ENCODE results near the gene TPSG1. TPM values are rescaled to one million over a fixed set of nuclear protein-coding genes. Genes with fewer than 3 reads are reported as not detected.

TPSG1 gene
- total RNA-seq, 8 experiments from 2014 or later, result 0.11 to 1.1 (median 0.52) TPM; not detected in 5

- 80% methylated on average over 2 of the region's 8 CpGs; no CpG with 5 or more reads in 9 of the 10 experiments for WGBS, 10 experiments
- in situ Hi-C loops (cut with MboI; ENCODE audit: low pct_unique_long_range_greater_than_20kb in 2 of 9, low sequenced_read_pairs in 9 of 9, unreplicated experiment in 9 of 9), result no loop called here
- no peak for ATAC-seq (replicated peaks in 6 of 8)
Measured at GRCh38 chr16:1213231-1213630, 11.8 kb downstream of the TPSG1 start.

GRCh38 chr16:1212616-1213194 is 12.4 kb downstream of the TPSG1 start:
- no peak for ATAC-seq (replicated peaks in 6 of 8)
- Histone ChIP-seq H3K27ac (no peak overlapping the region), H3K4me1 (replicated peaks in 1 of 2) (no peaks in the 10 kb centered on the region), H3K4me3 (no peak overlapping the region)
- in situ Hi-C loops (cut with MboI; ENCODE audit: low pct_unique_long_range_greater_than_20kb in 2 of 9, low sequenced_read_pairs in 9 of 9, unreplicated experiment in 9 of 9), result no loop called here
- WGBS, 10 experiments, result 67 to 86% methylated on average over 1 to 9 of the region's 40 CpGs; no CpG with 5 or more reads in 8 of the 10 experiments

More at GRCh38 chr16:1213231-1213630, 11.8 kb downstream of the TPSG1 start:
- H3K4me1 ChIP-seq (replicated peaks in 1 of 2), result no peaks in the 10 kb centered on the region
- no peak overlapping the region for H3K27ac ChIP-seq
- no peak overlapping the region for H3K4me3 ChIP-seq

DNA sequence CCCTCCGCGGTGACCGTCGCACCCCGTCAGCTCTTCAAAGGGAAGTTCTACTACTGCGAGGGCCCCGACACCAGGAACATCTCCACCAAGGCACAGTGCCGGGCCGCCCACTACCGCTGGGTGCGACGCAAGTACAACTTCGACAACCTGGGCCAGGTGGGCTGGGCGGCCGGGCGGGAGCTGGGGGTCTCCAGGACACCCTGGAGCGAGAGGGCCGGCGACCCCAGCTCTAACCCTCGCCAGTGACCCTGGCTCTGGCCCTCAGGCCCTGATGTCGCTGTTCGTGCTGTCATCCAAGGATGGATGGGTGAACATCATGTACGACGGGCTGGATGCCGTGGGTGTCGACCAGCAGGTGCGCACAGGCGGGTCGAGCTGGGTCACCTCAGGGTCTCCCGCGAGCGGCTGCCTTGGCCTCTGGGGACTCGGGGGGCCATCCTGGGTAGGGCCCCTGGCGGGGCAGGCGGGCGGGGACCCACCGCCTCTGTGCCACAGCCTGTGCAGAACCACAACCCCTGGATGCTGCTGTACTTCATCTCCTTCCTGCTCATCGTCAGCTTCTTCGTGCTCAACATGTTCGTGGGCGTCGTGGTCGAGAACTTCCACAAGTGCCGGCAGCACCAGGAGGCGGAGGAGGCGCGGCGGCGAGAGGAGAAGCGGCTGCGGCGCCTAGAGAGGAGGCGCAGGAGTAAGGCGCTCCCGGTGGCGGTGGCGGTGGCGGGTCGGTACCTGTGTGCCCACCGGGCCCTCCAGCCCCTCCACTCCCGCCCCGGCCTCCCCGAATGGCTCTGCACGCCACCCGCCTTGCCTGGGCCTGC is 13.4 kb downstream of the TPSG1 start:
- in situ Hi-C loops (cut with MboI; ENCODE audit: low pct_unique_long_range_greater_than_20kb in 2 of 9, low sequenced_read_pairs in 9 of 9, unreplicated experiment in 9 of 9), result no loop called here
- Histone ChIP-seq H3K4me1 (replicated peaks in 1 of 2) (no peaks in the 10 kb centered on the region), H3K4me3 (no peak overlapping the region), H3K27ac (no peak overlapping the region)
- WGBS, 10 experiments, result 95 to 100% methylated on average over 3 to 4 of the region's 65 CpGs; no CpG with 5 or more reads in 8 of the 10 experiments
- ATAC-seq (replicated peaks in 6 of 8), result no peak

DNA sequence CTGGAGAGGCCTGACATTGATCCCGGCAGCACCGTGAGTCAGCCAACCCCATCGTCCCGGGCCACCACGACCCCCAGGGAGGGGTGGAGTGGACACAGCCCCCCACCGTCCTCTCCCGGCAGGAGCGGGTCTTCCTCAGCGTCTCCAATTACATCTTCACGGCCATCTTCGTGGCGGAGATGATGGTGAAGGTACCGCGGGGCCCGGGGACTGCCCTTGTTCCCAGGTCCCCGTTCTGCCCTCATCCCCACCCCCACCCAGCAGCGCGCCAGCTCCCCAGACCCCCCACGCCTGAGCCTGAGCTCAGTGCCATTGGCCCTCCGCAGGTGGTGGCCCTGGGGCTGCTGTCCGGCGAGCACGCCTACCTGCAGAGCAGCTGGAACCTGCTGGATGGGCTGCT is 14.6 kb downstream of the TPSG1 start:
- no CpG with 5 or more reads among the region's 23 CpGs for WGBS, 10 experiments
- in situ Hi-C loops (cut with MboI; ENCODE audit: low pct_unique_long_range_greater_than_20kb in 2 of 9, low sequenced_read_pairs in 9 of 9, unreplicated experiment in 9 of 9), result no loop called here
- no peak overlapping the region for H3K27ac ChIP-seq
- no peaks in the 10 kb centered on the region for H3K4me1 ChIP-seq (replicated peaks in 1 of 2)
- H3K4me3 ChIP-seq, result no peak overlapping the region
- ATAC-seq (replicated peaks in 6 of 8), result no peak

GRCh38 chr16:1209081-1209480 is 16.0 kb downstream of the TPSG1 start:
- 93 to 96% methylated on average over 3 to 5 of the region's 43 CpGs; no CpG with 5 or more reads in 8 of the 10 experiments for WGBS, 10 experiments
- in situ Hi-C loops (cut with MboI; ENCODE audit: low pct_unique_long_range_greater_than_20kb in 2 of 9, low sequenced_read_pairs in 9 of 9, unreplicated experiment in 9 of 9), result no loop called here

DNA sequence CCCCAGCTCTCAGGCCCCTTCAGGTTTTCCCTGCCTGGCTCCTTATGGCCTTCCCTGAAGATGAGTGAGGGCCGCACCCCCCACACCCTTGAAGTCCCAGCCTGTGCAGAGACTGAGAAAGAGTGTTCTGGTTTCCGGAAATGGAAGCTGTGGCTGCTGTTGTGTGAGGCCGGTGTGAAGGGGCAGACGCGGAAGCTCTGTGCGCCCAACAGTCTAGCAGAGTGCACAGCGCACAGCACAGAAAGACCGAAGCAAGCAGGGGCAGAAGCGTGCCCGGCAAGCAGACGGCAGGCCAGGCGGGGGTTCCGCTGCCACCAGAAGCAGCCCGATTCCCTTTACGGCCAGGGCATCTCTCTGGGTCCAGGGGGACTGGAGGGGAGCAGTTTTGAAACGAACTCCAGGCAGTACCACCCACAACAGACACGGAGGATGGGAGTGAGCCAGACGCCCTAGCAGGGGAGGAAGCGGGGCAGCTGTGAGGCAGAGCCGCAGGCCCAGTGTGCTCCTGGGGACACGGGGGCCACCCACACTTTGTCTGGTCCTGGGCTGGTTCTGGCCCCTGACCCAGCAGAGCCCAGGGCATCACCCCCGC is 16.7 kb downstream of the TPSG1 start:
- H3K4me1 ChIP-seq (replicated peaks in 1 of 2), result no peaks in the 10 kb centered on the region
- no peak for ATAC-seq (replicated peaks in 6 of 8)
- 20 to 100% (median 87%) methylated on average over 1 to 9 of the region's 22 CpGs; no CpG with 5 or more reads in 5 of the 10 experiments for WGBS, 10 experiments
- H3K4me3 ChIP-seq, result no peak overlapping the region
- no peak overlapping the region for H3K27ac ChIP-seq
- in situ Hi-C loops (cut with MboI; ENCODE audit: low pct_unique_long_range_greater_than_20kb in 2 of 9, low sequenced_read_pairs in 9 of 9, unreplicated experiment in 9 of 9), result no loop called here

More at GRCh38 chr16:1209081-1209480, 16.0 kb downstream of the TPSG1 start:
- Histone ChIP-seq H3K4me3 (no peak overlapping the region), H3K27ac (no peak overlapping the region), H3K4me1 (replicated peaks in 1 of 2) (no peaks in the 10 kb centered on the region)
- ATAC-seq (replicated peaks in 6 of 8), result no peak

GRCh38 chr16:1206786-1207185 is 18.3 kb downstream of the TPSG1 start:
- Histone ChIP-seq H3K4me3 (no peak overlapping the region), H3K4me1 (replicated peaks in 1 of 2) (no peaks in the 10 kb centered on the region), H3K27ac (no peak overlapping the region)
- in situ Hi-C loops (cut with MboI; ENCODE audit: low pct_unique_long_range_greater_than_20kb in 2 of 9, low sequenced_read_pairs in 9 of 9, unreplicated experiment in 9 of 9), result no loop called here
- no peak for ATAC-seq (replicated peaks in 6 of 8)
- no CpG with 5 or more reads among the region's 16 CpGs for WGBS, 10 experiments

DNA sequence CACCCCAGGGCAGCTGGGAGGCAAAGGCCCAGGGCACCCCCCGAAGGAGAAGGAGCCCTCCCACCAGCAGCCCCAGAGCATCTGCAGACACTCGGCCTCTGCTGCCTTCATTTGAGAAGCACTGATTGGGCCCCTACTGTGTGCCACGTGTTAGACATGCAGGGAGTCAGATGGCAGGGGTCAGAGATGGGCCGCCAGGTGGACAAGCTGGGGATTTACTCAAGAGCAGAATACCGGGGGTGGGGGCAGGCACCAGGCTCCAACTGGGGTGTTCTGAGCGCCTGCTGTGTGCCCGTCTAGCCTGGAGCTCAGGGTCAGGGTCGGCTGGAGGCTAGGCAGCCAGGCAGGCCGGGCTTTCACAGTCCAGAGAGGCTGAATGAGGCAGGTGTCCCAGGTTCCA is 18.7 kb downstream of the TPSG1 start:
- H3K4me3 ChIP-seq, result no peak overlapping the region
- no peak overlapping the region for H3K27ac ChIP-seq
- no CpG with 5 or more reads among the region's 9 CpGs for WGBS, 10 experiments
- in situ Hi-C loops (cut with MboI; ENCODE audit: low pct_unique_long_range_greater_than_20kb in 2 of 9, low sequenced_read_pairs in 9 of 9, unreplicated experiment in 9 of 9), result no loop called here
- ATAC-seq (replicated peaks in 6 of 8), result no peak
- no peaks in the 10 kb centered on the region for H3K4me1 ChIP-seq (replicated peaks in 1 of 2)

DNA sequence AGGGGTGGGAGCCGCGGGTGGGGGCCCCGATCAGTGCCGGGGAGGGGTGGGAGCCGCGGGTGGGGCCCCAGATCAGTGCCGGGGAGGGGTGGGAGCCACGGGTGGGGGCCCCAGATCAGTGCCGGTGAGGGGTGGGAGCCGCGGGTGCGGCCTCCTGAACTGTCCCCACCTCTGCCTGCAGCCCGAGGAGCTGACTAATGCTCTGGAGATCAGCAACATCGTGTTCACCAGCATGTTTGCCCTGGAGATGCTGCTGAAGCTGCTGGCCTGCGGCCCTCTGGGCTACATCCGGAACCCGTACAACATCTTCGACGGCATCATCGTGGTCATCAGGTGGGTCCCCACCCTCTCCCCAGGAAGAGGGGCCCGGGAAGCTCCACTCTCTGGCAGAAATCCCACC is 20.1 kb downstream of the TPSG1 start:
- WGBS, 10 experiments, result 92% methylated on average over 7 of the region's 21 CpGs; no CpG with 5 or more reads in 9 of the 10 experiments
- no peak overlapping the region for H3K4me3 ChIP-seq
- in situ Hi-C loops (cut with MboI; ENCODE audit: low pct_unique_long_range_greater_than_20kb in 2 of 9, low sequenced_read_pairs in 9 of 9, unreplicated experiment in 9 of 9), result no loop called here
- ATAC-seq (replicated peaks in 6 of 8), result peak in 1 of 8 experiments; percentile 65
- H3K4me1 ChIP-seq (replicated peaks in 1 of 2), result no peaks in the 10 kb centered on the region
- H3K27ac ChIP-seq, result no peak overlapping the region

GRCh38 chr16:1202274-1202673 is 22.8 kb downstream of the TPSG1 start:
- Histone ChIP-seq H3K4me1 (replicated peaks in 1 of 2) (no peaks in the 10 kb centered on the region), H3K27ac (no peak overlapping the region), H3K4me3 (no peak overlapping the region)
- WGBS, 10 experiments, result 80% methylated on average over 1 of the region's 18 CpGs; no CpG with 5 or more reads in 9 of the 10 experiments
- in situ Hi-C loops (cut with MboI; ENCODE audit: low pct_unique_long_range_greater_than_20kb in 2 of 9, low sequenced_read_pairs in 9 of 9, unreplicated experiment in 9 of 9), result no loop called here
- peak in 2 of 8 experiments; percentile 6 to 8 for ATAC-seq (replicated peaks in 6 of 8)

GRCh38 chr16:1201444-1201843 is 23.6 kb downstream of the TPSG1 start:
- no peak for ATAC-seq (replicated peaks in 6 of 8)
- WGBS, 10 experiments, result 91 to 100% methylated on average over 2 to 12 of the region's 25 CpGs; no CpG with 5 or more reads in 8 of the 10 experiments
- no peak overlapping the region for H3K27ac ChIP-seq
- H3K4me3 ChIP-seq, result no peak overlapping the region
- in situ Hi-C loops (cut with MboI; ENCODE audit: low pct_unique_long_range_greater_than_20kb in 2 of 9, low sequenced_read_pairs in 9 of 9, unreplicated experiment in 9 of 9), result no loop called here
- H3K4me1 ChIP-seq (replicated peaks in 1 of 2), result no peaks in the 10 kb centered on the region

GRCh38 chr16:1200014-1200627 is 24.9 kb downstream of the TPSG1 start:
- Histone ChIP-seq H3K27ac (no peak overlapping the region), H3K4me3 (no peak overlapping the region), H3K4me1 (replicated peaks in 1 of 2) (no peaks in the 10 kb centered on the region)
- in situ Hi-C loops (cut with MboI; ENCODE audit: low pct_unique_long_range_greater_than_20kb in 2 of 9, low sequenced_read_pairs in 9 of 9, unreplicated experiment in 9 of 9), result no loop called here
- 76 to 100% (median 91%) methylated on average over 1 to 17 of the region's 38 CpGs; no CpG with 5 or more reads in 3 of the 10 experiments for WGBS, 10 experiments
- ATAC-seq (replicated peaks in 6 of 8), result no peak

Data from motor neuron (in vitro differentiated cells).